SK-N-SH (cell line): ENCODE results near the gene TTC32.
A peak's percentile ranks its signal among the peaks of the same experiment; 100 is the strongest.

Source experiments
- EP300 ChIP-seq, 2 experiments: IDR thresholded peaks; 2 replicates each; pipeline versions ENCODE4 v1.4.0 to v1.6.1; 2012; ENCODE audit warnings: borderline replicate concordance in 1 of 2, low read depth in 1 of 2, low read length in 1 of 2
- EZH2phosphoT487 ChIP-seq: fragments of 200-600 bp; sonication (generic); IDR thresholded peaks from 2 replicates; pipeline ENCODE4 v1.6.1; 2017; ENCODE audit warnings: low read depth, mixed run types, mild to moderate bottlenecking, antibody characterized with exemption, moderate library complexity, borderline replicate concordance
- TF ChIP-seq, protein P1 (sequence below): fragments of 200-600 bp; sonication (generic); IDR thresholded peaks from 2 replicates; pipeline ENCODE4 v1.6.1; 2017; ENCODE audit warnings: antibody characterized with exemption, mild to moderate bottlenecking, moderate library complexity
- TF ChIP-seq, protein P2 (sequence below): IDR thresholded peaks from 2 replicates; pipeline ENCODE4 v1.4.0; 2012; ENCODE audit warnings: low read depth
- TF ChIP-seq, protein P3 (sequence below): fragments of 150-350 bp; IDR thresholded peaks from 2 replicates; pipeline ENCODE4 v1.6.1; 2016; ENCODE audit warnings: mild to moderate bottlenecking, low read depth, low read length

DNA sequence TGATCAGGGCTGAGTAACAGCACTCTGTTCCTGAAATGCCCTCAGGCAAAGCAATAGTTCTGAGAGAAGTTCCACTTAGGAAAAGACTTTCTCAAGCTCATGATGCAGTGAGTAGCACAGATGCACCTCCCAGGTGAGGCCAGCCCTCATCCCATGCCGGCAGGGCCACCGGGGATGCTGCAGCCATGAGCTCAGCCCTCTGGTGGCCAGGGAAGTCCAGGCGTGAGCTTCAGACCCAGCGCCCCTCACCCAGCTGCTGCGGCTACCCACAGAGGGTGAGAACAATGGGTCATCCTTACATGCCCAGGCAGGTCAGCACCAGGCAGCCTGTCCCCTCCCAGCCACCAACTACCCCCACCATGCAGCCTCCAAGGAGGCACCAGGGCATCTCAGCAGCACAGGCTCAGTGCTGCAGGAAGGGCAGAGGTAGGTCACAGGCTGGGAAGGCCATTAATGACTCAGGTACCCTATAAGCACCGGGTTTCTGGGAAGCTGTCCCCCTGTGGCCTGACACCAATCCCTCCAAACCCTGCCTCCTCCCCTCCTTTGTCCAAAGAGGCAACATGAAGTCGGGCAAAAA lies 50.6 kb downstream of the TTC32 start:
- TF ChIP-seq, protein P1, sequence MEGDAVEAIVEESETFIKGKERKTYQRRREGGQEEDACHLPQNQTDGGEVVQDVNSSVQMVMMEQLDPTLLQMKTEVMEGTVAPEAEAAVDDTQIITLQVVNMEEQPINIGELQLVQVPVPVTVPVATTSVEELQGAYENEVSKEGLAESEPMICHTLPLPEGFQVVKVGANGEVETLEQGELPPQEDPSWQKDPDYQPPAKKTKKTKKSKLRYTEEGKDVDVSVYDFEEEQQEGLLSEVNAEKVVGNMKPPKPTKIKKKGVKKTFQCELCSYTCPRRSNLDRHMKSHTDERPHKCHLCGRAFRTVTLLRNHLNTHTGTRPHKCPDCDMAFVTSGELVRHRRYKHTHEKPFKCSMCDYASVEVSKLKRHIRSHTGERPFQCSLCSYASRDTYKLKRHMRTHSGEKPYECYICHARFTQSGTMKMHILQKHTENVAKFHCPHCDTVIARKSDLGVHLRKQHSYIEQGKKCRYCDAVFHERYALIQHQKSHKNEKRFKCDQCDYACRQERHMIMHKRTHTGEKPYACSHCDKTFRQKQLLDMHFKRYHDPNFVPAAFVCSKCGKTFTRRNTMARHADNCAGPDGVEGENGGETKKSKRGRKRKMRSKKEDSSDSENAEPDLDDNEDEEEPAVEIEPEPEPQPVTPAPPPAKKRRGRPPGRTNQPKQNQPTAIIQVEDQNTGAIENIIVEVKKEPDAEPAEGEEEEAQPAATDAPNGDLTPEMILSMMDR = peak; percentile 33
- TF ChIP-seq EP300 (IDR thresholded peaks at IDR 0.05; ENCODE audit: borderline replicate concordance in 1 of 2, low read depth in 1 of 2, low read length in 1 of 2) = no peak
- TF ChIP-seq, protein P2, sequence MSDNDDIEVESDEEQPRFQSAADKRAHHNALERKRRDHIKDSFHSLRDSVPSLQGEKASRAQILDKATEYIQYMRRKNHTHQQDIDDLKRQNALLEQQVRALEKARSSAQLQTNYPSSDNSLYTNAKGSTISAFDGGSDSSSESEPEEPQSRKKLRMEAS = no peak
- TF ChIP-seq, protein P3, sequence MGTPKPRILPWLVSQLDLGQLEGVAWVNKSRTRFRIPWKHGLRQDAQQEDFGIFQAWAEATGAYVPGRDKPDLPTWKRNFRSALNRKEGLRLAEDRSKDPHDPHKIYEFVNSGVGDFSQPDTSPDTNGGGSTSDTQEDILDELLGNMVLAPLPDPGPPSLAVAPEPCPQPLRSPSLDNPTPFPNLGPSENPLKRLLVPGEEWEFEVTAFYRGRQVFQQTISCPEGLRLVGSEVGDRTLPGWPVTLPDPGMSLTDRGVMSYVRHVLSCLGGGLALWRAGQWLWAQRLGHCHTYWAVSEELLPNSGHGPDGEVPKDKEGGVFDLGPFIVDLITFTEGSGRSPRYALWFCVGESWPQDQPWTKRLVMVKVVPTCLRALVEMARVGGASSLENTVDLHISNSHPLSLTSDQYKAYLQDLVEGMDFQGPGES = no peak
- no peak for TF ChIP-seq EZH2phosphoT487
